ENCODE measurements around the gene RPL36. TPM values are rescaled to one million over a fixed set of nuclear protein-coding genes. Genes with fewer than 3 reads are reported as not detected.
A peak's percentile ranks its signal among the peaks of the same experiment; 100 is the strongest.

The RPL36 gene
- total RNA-seq (1,000 to 10,000 TPM in 1 of 2 donors, 100 to 1,000 TPM in 1; 162 to 1,048 TPM), polyA plus RNA-seq (ENCODE audit: insufficient read length in 2 of 2) (100 to 1,000 TPM; 682 to 689 TPM)
- long read RNA-seq, donor 1, transcript RPL36-202 (3 exons, 556 nt): minor isoform, 157 of 720 reads
- long read RNA-seq, donor 1, transcript RPL36-204 (3 exons, 452 nt): minor isoform, 5 of 720 reads
- long read RNA-seq, donor 1, transcript RPL36-201 (4 exons, 707 nt): major isoform, 505 of 720 reads
- long read RNA-seq, donor 1, partial matches to known transcripts: 26 of 720 reads
- long read RNA-seq, donor 1, other reads (novel, unspliced or antisense): 26 of 720 reads
- long read RNA-seq, donor 2, transcript RPL36-202 (3 exons, 556 nt): minor isoform, 52 of 306 reads
- long read RNA-seq, donor 2, transcript RPL36-201 (4 exons, 707 nt): major isoform, 235 of 306 reads
- long read RNA-seq, donor 2, partial matches to known transcripts: 8 of 306 reads
- long read RNA-seq, donor 2, other reads (novel, unspliced or antisense): 5 of 306 reads
- long read RNA-seq, donor 3, transcript RPL36-201 (4 exons, 707 nt): major isoform, 284 of 376 reads
- long read RNA-seq, donor 3, transcript RPL36-202 (3 exons, 556 nt): minor isoform, 72 of 376 reads
- long read RNA-seq, donor 3, partial matches to known transcripts: 12 of 376 reads
- long read RNA-seq, donor 3, other reads (novel, unspliced or antisense): 5 of 376 reads
- long read RNA-seq, donor 4, transcript RPL36-201 (4 exons, 707 nt): major isoform, 1,076 of 1,812 reads
- long read RNA-seq, donor 4, transcript RPL36-202 (3 exons, 556 nt): minor isoform, 218 of 1,812 reads
- long read RNA-seq, donor 4, partial matches to known transcripts: 473 of 1,812 reads
- long read RNA-seq, donor 4, other reads (novel, unspliced or antisense): 37 of 1,812 reads

- 1% methylated on average over 71 of the region's 73 CpGs for WGBS (ENCODE audit: insufficient coverage)
- H3K27ac ChIP-seq (ENCODE audit: low read depth, low read length): peak within 1 kb of the TSS; percentile 87
- peak; percentile 94 to 99 (median 98) for DNase-seq (ENCODE audit: low read depth in 4 of 6, low spot score in 6 of 6)
- H3K4me1 ChIP-seq (ENCODE audit: control insufficient read depth, insufficient read depth, low read length): peaks cover 44% of the 10 kb centered on the region
- H3K9me3 ChIP-seq (ENCODE audit: control insufficient read depth, insufficient read depth, low read length): no peaks in the 10 kb centered on the region
- peak within 1 kb of the TSS; percentile 97 for H3K4me3 ChIP-seq (ENCODE audit: low read depth, low read length)
- H3K36me3 ChIP-seq (ENCODE audit: control insufficient read depth, insufficient read depth, low read length): peaks cover 61% of the 10 kb centered on the region
- no peaks in the 10 kb centered on the region for H3K27me3 ChIP-seq (ENCODE audit: control insufficient read depth, insufficient read depth, low read length)
These were observed at the start of gene RPL36 for GRCh38 chr19:5690125-5690954. Gene RPL36, plus strand, starts transcription at chr19:5690295. Its CDS starts 213 bp downstream, at chr19:5690508.

DNA sequence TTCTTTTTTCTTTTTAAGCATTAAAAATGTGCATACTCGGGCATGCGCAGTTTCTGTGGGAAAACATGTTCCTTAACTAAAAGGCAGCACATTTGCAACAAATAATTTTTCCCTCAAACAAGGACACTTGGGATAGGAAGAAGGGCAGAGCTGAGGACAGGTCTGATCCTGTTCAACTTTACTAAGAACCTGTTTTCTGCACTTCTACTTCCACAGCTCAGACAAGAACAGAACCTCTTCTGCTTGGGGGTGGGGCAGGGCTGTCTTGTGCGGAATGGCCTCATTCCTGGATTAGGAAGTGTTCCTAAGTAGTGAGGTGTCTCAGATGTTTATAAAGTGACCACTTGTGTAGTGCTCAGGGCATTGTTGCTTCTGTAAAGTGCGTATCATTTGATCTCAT lies 48.9 kb upstream of the RPL36 start:
- H3K4me1 ChIP-seq (ENCODE audit: control insufficient read depth, insufficient read depth, low read length): no peaks in the 10 kb centered on the region
- no peak for DNase-seq (ENCODE audit: low read depth in 4 of 6, low spot score in 6 of 6)
- no peak overlapping the region for H3K27ac ChIP-seq (ENCODE audit: low read depth, low read length)
- H3K36me3 ChIP-seq (ENCODE audit: control insufficient read depth, insufficient read depth, low read length): peaks cover 33% of the 10 kb centered on the region
- no peaks in the 10 kb centered on the region for H3K9me3 ChIP-seq (ENCODE audit: control insufficient read depth, insufficient read depth, low read length)
- no peak overlapping the region for H3K4me3 ChIP-seq (ENCODE audit: low read depth, low read length)
- no peaks in the 10 kb centered on the region for H3K27me3 ChIP-seq (ENCODE audit: control insufficient read depth, insufficient read depth, low read length)
- 100% methylated on average over 2 of the region's 4 CpGs for WGBS (ENCODE audit: insufficient coverage)

- no peaks in the 10 kb centered on the region for H3K4me1 ChIP-seq (ENCODE audit: control insufficient read depth, insufficient read depth, low read length)
- WGBS (ENCODE audit: insufficient coverage): 100% methylated on average over 2 of the region's 2 CpGs
- H3K27ac ChIP-seq (ENCODE audit: low read depth, low read length): no peak overlapping the region
- peaks cover 41% of the 10 kb centered on the region for H3K36me3 ChIP-seq (ENCODE audit: control insufficient read depth, insufficient read depth, low read length)
- no peaks in the 10 kb centered on the region for H3K27me3 ChIP-seq (ENCODE audit: control insufficient read depth, insufficient read depth, low read length)
- DNase-seq (ENCODE audit: low read depth in 4 of 6, low spot score in 6 of 6): no peak
- H3K9me3 ChIP-seq (ENCODE audit: control insufficient read depth, insufficient read depth, low read length): no peaks in the 10 kb centered on the region
- H3K4me3 ChIP-seq (ENCODE audit: low read depth, low read length): no peak overlapping the region
These were observed 47.9 kb upstream of the RPL36 start for GRCh38 chr19:5642204-5642603.

DNA sequence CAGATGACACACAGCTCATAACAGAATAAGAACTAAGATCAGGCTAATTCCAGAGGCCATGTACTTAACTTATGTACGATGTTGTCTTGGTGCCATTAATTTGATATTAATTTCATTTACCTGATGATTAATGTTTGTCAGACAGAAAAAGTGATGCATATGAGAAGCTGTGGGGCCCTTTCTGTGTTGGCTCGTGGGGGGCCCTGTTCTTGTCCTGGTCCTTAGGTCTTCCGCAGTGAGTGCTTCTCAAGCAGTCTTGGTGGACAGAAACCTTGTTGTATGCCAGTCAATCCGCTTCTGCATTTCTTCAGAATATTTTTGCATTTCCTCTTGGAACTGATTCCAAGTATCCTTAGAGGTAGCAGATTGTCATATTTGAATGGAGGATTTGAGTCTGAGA lies 47.0 kb upstream of the RPL36 start:
- no peak for DNase-seq (ENCODE audit: low read depth in 4 of 6, low spot score in 6 of 6)
- Histone ChIP-seq H3K4me1 (ENCODE audit: control insufficient read depth, insufficient read depth, low read length) (no peaks in the 10 kb centered on the region), H3K9me3 (ENCODE audit: control insufficient read depth, insufficient read depth, low read length) (no peaks in the 10 kb centered on the region), H3K4me3 (ENCODE audit: low read depth, low read length) (no peak overlapping the region), H3K27ac (ENCODE audit: low read depth, low read length) (no peak overlapping the region), H3K36me3 (ENCODE audit: control insufficient read depth, insufficient read depth, low read length) (peaks cover 43% of the 10 kb centered on the region), H3K27me3 (ENCODE audit: control insufficient read depth, insufficient read depth, low read length) (no peaks in the 10 kb centered on the region)
- no CpG with 5 or more reads among the region's 4 CpGs for WGBS (ENCODE audit: insufficient coverage)

DNA sequence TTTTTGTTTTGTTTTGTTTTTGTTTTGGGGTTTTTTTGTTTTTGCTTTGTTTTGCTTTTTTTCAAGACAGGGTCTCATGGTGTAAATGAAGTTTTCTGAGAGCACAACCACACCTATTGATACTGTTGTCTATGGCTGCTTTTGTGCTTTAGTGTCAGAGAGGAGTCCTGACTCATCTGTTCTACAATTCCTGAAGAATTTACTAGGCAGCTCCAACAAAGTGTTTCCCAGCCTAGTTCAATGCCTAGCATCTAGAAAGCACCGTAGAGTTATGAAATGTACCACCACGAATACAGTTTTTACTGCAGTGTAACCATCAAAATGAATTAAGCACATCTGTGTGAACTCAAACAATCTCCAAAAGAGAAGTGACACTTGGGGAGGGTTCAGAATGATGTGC lies 46.1 kb upstream of the RPL36 start:
- WGBS (ENCODE audit: insufficient coverage): no CpG with 5 or more reads among the region's 2 CpGs
- Histone ChIP-seq H3K27ac (ENCODE audit: low read depth, low read length) (no peak overlapping the region), H3K9me3 (ENCODE audit: control insufficient read depth, insufficient read depth, low read length) (no peaks in the 10 kb centered on the region), H3K36me3 (ENCODE audit: control insufficient read depth, insufficient read depth, low read length) (peaks cover 47% of the 10 kb centered on the region), H3K4me1 (ENCODE audit: control insufficient read depth, insufficient read depth, low read length) (no peaks in the 10 kb centered on the region), H3K4me3 (ENCODE audit: low read depth, low read length) (no peak overlapping the region), H3K27me3 (ENCODE audit: control insufficient read depth, insufficient read depth, low read length) (no peaks in the 10 kb centered on the region)
- no peak for DNase-seq (ENCODE audit: low read depth in 4 of 6, low spot score in 6 of 6)

DNA sequence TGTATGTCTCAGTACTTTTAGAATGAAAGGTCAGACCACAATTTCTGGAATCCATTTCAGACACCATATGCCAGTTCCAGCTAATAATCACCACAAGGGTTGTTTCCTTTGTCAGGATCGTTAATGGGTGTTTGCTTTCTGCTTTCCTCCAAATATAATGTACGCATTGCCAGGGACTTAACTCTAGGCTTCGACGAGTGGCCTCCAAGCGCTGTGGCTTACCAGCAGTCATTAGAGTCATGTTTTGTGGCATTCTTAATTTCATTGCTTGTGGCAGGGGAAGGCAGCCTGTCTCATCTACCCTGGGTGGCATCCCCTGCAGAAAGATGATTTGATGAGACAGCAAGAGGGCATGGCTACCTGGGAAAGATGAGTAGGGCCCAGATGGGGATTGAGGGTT lies 44.7 kb upstream of the RPL36 start:
- H3K27ac ChIP-seq (ENCODE audit: low read depth, low read length): no peak overlapping the region
- H3K4me1 ChIP-seq (ENCODE audit: control insufficient read depth, insufficient read depth, low read length): no peaks in the 10 kb centered on the region
- no peaks in the 10 kb centered on the region for H3K9me3 ChIP-seq (ENCODE audit: control insufficient read depth, insufficient read depth, low read length)
- H3K4me3 ChIP-seq (ENCODE audit: low read depth, low read length): no peak overlapping the region
- 92% methylated on average over 5 of the region's 5 CpGs for WGBS (ENCODE audit: insufficient coverage)
- no peak for DNase-seq (ENCODE audit: low read depth in 4 of 6, low spot score in 6 of 6)
- no peaks in the 10 kb centered on the region for H3K27me3 ChIP-seq (ENCODE audit: control insufficient read depth, insufficient read depth, low read length)
- H3K36me3 ChIP-seq (ENCODE audit: control insufficient read depth, insufficient read depth, low read length): peaks cover 50% of the 10 kb centered on the region

DNA sequence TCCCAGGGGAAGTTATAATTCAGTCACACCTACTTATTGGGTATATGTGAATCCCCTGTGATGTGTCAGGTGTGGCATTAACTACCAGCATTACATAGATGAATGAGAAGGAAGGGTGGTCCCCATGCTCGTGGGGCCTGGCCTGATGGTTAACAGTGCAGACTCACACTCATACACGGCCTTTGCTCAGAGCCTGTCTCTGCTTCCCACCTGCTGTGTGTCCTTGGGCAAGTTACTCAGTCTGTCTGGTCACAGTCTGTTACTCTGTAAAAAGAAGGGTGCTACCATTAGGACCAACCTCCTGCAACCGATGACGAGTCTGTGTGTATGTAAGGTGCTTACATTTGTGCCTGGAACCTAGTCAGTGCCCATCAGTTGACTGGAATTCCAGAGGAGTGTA lies 43.4 kb upstream of the RPL36 start:
- H3K4me1 ChIP-seq (ENCODE audit: control insufficient read depth, insufficient read depth, low read length): no peaks in the 10 kb centered on the region
- no peak overlapping the region for H3K27ac ChIP-seq (ENCODE audit: low read depth, low read length)
- no peaks in the 10 kb centered on the region for H3K9me3 ChIP-seq (ENCODE audit: control insufficient read depth, insufficient read depth, low read length)
- WGBS (ENCODE audit: insufficient coverage): 98% methylated on average over 4 of the region's 4 CpGs
- peaks cover 59% of the 10 kb centered on the region for H3K36me3 ChIP-seq (ENCODE audit: control insufficient read depth, insufficient read depth, low read length)
- DNase-seq (ENCODE audit: low read depth in 4 of 6, low spot score in 6 of 6): no peak
- no peak overlapping the region for H3K4me3 ChIP-seq (ENCODE audit: low read depth, low read length)
- H3K27me3 ChIP-seq (ENCODE audit: control insufficient read depth, insufficient read depth, low read length): no peaks in the 10 kb centered on the region

DNA sequence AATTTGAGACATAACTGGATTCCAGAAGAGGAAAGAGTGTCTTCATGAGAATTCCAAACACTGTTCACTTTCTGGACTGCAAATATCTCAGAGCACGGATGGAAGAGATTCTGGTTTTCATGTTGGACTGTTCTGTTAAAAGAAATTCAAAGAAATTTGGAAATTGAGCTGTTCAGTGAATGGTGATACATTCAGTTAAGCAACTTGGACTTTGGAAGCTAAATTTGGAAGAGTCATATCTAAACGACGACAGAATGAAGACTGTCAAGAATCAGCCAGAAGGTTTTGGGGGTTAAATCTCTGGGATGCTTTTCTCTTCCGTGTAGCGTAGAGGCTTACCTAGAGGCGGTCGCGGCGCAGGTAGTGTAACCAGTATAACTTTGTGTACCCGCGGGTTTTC lies 41.6 kb upstream of the RPL36 start:
- Histone ChIP-seq H3K4me1 (ENCODE audit: control insufficient read depth, insufficient read depth, low read length) (no peaks in the 10 kb centered on the region), H3K36me3 (ENCODE audit: control insufficient read depth, insufficient read depth, low read length) (peaks cover 69% of the 10 kb centered on the region), H3K27me3 (ENCODE audit: control insufficient read depth, insufficient read depth, low read length) (no peaks in the 10 kb centered on the region), H3K27ac (ENCODE audit: low read depth, low read length) (no peak overlapping the region), H3K4me3 (ENCODE audit: low read depth, low read length) (no peak overlapping the region), H3K9me3 (ENCODE audit: control insufficient read depth, insufficient read depth, low read length) (no peaks in the 10 kb centered on the region)
- 100% methylated on average over 3 of the region's 11 CpGs for WGBS (ENCODE audit: insufficient coverage)
- DNase-seq (ENCODE audit: low read depth in 4 of 6, low spot score in 6 of 6): no peak

GRCh38 chr19:5651361-5651760 lies 38.7 kb upstream of the RPL36 start:
- peaks cover 77% of the 10 kb centered on the region for H3K36me3 ChIP-seq (ENCODE audit: control insufficient read depth, insufficient read depth, low read length)
- DNase-seq (ENCODE audit: low read depth in 4 of 6, low spot score in 6 of 6): no peak
- no peaks in the 10 kb centered on the region for H3K9me3 ChIP-seq (ENCODE audit: control insufficient read depth, insufficient read depth, low read length)
- H3K27me3 ChIP-seq (ENCODE audit: control insufficient read depth, insufficient read depth, low read length): no peaks in the 10 kb centered on the region
- 91% methylated on average over 5 of the region's 5 CpGs for WGBS (ENCODE audit: insufficient coverage)
- no peak overlapping the region for H3K4me3 ChIP-seq (ENCODE audit: low read depth, low read length)
- no peak overlapping the region for H3K27ac ChIP-seq (ENCODE audit: low read depth, low read length)
- no peaks in the 10 kb centered on the region for H3K4me1 ChIP-seq (ENCODE audit: control insufficient read depth, insufficient read depth, low read length)
